Posterior vena cava (tissue), 2 donors: ENCODE data around the gene SLC6A6. TPM values are rescaled to one million over a fixed set of nuclear protein-coding genes. Genes with fewer than 3 reads are reported as not detected.
"Not testable (repeated sequence)": the region's sequence is repeated elsewhere in the genome, so short reads cannot be mapped to it uniquely, and the experiment has no call there.

Experiments used
- DNase-seq: peaks from one replicate; pipeline ENCODE4 v3.0.0-alpha.2; 2020; ENCODE audit warnings: low spot score
- intact Hi-C, 2 donors: fragments of 100-400 bp; cut with DNase I; formaldehyde crosslinking; loops; one replicate each; pipeline versions ENCODE4 v1.14.1 to v1.14.2; 2022 to 2023
- total RNA-seq, 2 donors: library from RNA; stranded (reverse); fragmentation: NEBNext Ultra II Directional; extraction: Animal tissue kit (Norgen Biotek cat#: 25700); gene quantifications; one replicate each; pipeline ENCODE4 v1.2.1, GENCODE V29; 2021
- donor health status: DM: yes; HTN: yes; CAD: no.
- donor health status: DM: yes; HTN: yes; CAD: no.

Gene SLC6A6
- total RNA-seq, 2 donors from 2014 or later: 13.3 to 23.6 TPM

- intact Hi-C loops: no loop called here
- no peak for DNase-seq
These were observed 8.8 kb upstream of the SLC6A6 start for GRCh38 chr3:14393440-14394106.

GRCh38 chr3:14396031-14396692 is 6.2 kb upstream of the SLC6A6 start:
- no peak for DNase-seq
- intact Hi-C loops: no loop called here

- intact Hi-C loops: no loop called here
- DNase-seq: no peak
These were observed 5.4 kb upstream of the SLC6A6 start for GRCh38 chr3:14397046-14397445.

GRCh38 chr3:14397531-14397930 is 4.9 kb upstream of the SLC6A6 start:
- DNase-seq: no peak
- intact Hi-C loops: no loop called here

GRCh38 chr3:14397940-14398796 is 4.2 kb upstream of the SLC6A6 start:
- DNase-seq: no peak
- intact Hi-C loops: no loop called here

- DNase-seq: no peak
- intact Hi-C loops: no loop called here
These were observed 3.7 kb upstream of the SLC6A6 start for GRCh38 chr3:14398797-14399106.

GRCh38 chr3:14401692-14402303 is 608 bp upstream of the SLC6A6 start:
- DNase-seq: no peak
- intact Hi-C loops: loop anchor here in 1 of 2 donors (5.0 kb wide), 1 partner anchor 56 kb away; no protein-coding TSS in a partner anchor

- intact Hi-C loops: loop anchor here in 1 of 2 donors (5.0 kb wide), 1 partner anchor 54 kb away; no protein-coding TSS in a partner anchor
These were observed 1.3 kb downstream of the SLC6A6 start for GRCh38 chr3:14403619-14404155.

GRCh38 chr3:14404186-14404585 is 1.8 kb downstream of the SLC6A6 start:
- intact Hi-C loops: loop anchor here in 1 of 2 donors (5.0 kb wide), 1 partner anchor 53 kb away; no protein-coding TSS in a partner anchor
- no peak for DNase-seq

More at GRCh38 chr3:14403619-14404155, 1.3 kb downstream of the SLC6A6 start:
- DNase-seq: peak; percentile 87

GRCh38 chr3:14404631-14405359 is 2.4 kb downstream of the SLC6A6 start:
- DNase-seq: no peak
- intact Hi-C loops: loop anchor here in 1 of 2 donors (5.0 kb wide), 1 partner anchor 53 kb away; no protein-coding TSS in a partner anchor

GRCh38 chr3:14405360-14406238 is 3.2 kb downstream of the SLC6A6 start:
- intact Hi-C loops: no loop called here
- no peak for DNase-seq

GRCh38 chr3:14406336-14406735 is 3.9 kb downstream of the SLC6A6 start:
- intact Hi-C loops: no loop called here
- no peak for DNase-seq

GRCh38 chr3:14406766-14407165 is 4.4 kb downstream of the SLC6A6 start:
- no peak for DNase-seq
- intact Hi-C loops: no loop called here

GRCh38 chr3:14407203-14407602 is 4.8 kb downstream of the SLC6A6 start:
- intact Hi-C loops: no loop called here
- DNase-seq: no peak

GRCh38 chr3:14409779-14410063 is 7.3 kb downstream of the SLC6A6 start:
- intact Hi-C loops, DNase-seq: not testable (repeated sequence)

- intact Hi-C loops: no loop called here
- DNase-seq: no peak
These were observed 7.7 kb downstream of the SLC6A6 start for GRCh38 chr3:14410106-14410502.

GRCh38 chr3:14410503-14411165 is 8.2 kb downstream of the SLC6A6 start:
- DNase-seq: peak; percentile 90
- intact Hi-C loops: no loop called here

GRCh38 chr3:14411166-14411526 is 8.7 kb downstream of the SLC6A6 start:
- no peak for DNase-seq
- intact Hi-C loops: no loop called here
